Uterus (tissue), 4 donors: ENCODE data around the gene QSOX2. TPM values are rescaled to one million over a fixed set of nuclear protein-coding genes. Genes with fewer than 3 reads are reported as not detected.

ENCODE experiments used
- DNase-seq, 2 donors: peaks; one replicate each; pipeline ENCODE4 v3.0.0-alpha.2; 2019 to 2020
- H3K27ac ChIP-seq, 2 donors: fragments of 200-600 bp; sonication (generic); 1 replicate in 1 of 2; 2 replicates in 1 of 2; pipeline ENCODE4 v1.5.1; 2016 to 2018
- H3K27me3 ChIP-seq, 2 donors: fragments of 200-600 bp; sonication (generic); one replicate each; pipeline ENCODE4 v1.5.1; 2018 to 2019; ENCODE audit warnings: control low read depth in 1 of 2
- H3K36me3 ChIP-seq, 2 donors: fragments of 200-600 bp; sonication (generic); one replicate each; pipeline ENCODE4 v1.5.1; 2019; ENCODE audit warnings: control low read depth in 1 of 2
- H3K4me1 ChIP-seq, 2 donors: fragments of 200-600 bp; sonication (generic); one replicate each; pipeline ENCODE4 v1.5.1; 2018 to 2019; ENCODE audit warnings: control low read depth in 1 of 2
- H3K4me3 ChIP-seq, 2 donors: fragments of 200-600 bp; sonication (generic); 1 replicate in 1 of 2; 2 replicates in 1 of 2; pipeline ENCODE4 v1.5.1; 2018 to 2019; ENCODE audit warnings: mild to moderate bottlenecking in 1 of 2
- H3K9me3 ChIP-seq, 2 donors: fragments of 200-600 bp; sonication (generic); one replicate each; pipeline ENCODE4 v1.5.1; 2019; ENCODE audit warnings: control low read depth in 1 of 2
- POLR2A ChIP-seq, 2 donors: fragments of 450-650 bp; IDR thresholded peaks; one replicate each; pipeline ENCODE4 v1.6.1; 2016; ENCODE audit warnings: antibody characterized with exemption in 2 of 2, mild to moderate bottlenecking in 1 of 2, moderate library complexity in 1 of 2
- intact Hi-C: fragments of 100-400 bp; cut with DNase I; formaldehyde crosslinking; loops from one replicate; pipeline ENCODE4 v1.15.1; 2023; ENCODE audit warnings: low total_unique reads
- total RNA-seq, 4 donors: library from RNA; depleted of rRNA in 3 of 4; stranded (reverse); fragments of >200 nt in 3 of 4; gene quantifications; one replicate each; pipeline versions ENCODE4 v1.1.0 to v1.2.4, GENCODE V29; 2014 to 2023
- TF ChIP-seq, protein P1 (sequence below), 4 experiments: fragments of 200-600 bp in 2 of 4; fragments of 450-650 bp in 2 of 4; sonication (generic) in 2 of 4; IDR thresholded peaks; one replicate each; pipeline ENCODE4 v1.5.1; 2016 to 2019; ENCODE audit warnings: antibody characterized with exemption in 4 of 4, mild to moderate bottlenecking in 2 of 4, moderate library complexity in 1 of 4
- donor health status: DM: yes; HTN: yes; CAD: no.

The QSOX2 gene
- total RNA-seq, 4 donors from 2014 or later, result 5.6 to 13.1 (median 9.2) TPM

DNA sequence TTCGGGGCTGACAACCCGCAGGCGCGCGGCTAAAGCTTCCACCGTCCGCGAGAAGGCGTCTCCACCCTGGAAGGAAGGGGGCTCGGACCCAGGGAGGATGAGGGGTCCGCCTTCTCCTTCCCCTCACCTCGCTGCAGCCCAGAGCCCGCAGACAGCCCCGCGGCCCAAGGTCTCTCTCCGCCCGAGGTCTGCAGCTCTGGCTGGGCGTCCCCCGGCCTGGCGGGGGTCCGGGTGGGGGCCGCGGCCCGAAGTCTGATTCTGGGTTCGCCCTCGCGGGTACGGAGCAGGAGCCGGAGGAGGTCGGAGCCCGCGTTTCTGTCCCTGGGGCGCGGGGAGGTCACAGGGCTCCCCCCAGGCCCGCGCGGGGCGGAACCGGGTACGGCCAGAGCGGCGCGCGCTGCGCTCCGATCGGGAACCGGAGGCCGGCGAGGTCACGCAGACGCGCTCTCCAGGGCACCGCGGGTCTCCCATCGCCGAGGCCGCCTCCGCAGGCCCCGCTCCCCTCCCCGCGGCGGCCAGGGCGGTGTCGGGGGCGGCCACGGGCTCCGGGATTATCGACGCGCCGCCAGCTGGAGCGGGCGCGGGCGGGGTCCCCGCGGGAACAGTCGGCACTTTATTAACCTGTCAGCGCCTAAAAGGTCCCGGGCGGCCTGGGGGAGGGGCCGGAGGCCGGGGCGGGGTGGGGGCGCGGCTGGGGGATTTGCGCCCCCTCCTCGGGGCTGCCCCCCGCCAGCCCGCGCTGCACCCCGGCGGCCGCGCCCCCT lies 52.3 kb downstream of the QSOX2 start:
- intact Hi-C loops, result no loop called here
- H3K27me3 ChIP-seq, result peaks cover 0 to 47% of the 10 kb centered on the region in 2 donors
- TF ChIP-seq, protein P1, sequence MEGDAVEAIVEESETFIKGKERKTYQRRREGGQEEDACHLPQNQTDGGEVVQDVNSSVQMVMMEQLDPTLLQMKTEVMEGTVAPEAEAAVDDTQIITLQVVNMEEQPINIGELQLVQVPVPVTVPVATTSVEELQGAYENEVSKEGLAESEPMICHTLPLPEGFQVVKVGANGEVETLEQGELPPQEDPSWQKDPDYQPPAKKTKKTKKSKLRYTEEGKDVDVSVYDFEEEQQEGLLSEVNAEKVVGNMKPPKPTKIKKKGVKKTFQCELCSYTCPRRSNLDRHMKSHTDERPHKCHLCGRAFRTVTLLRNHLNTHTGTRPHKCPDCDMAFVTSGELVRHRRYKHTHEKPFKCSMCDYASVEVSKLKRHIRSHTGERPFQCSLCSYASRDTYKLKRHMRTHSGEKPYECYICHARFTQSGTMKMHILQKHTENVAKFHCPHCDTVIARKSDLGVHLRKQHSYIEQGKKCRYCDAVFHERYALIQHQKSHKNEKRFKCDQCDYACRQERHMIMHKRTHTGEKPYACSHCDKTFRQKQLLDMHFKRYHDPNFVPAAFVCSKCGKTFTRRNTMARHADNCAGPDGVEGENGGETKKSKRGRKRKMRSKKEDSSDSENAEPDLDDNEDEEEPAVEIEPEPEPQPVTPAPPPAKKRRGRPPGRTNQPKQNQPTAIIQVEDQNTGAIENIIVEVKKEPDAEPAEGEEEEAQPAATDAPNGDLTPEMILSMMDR (IDR thresholded peaks at IDR 0.05), result no peak
- TF ChIP-seq POLR2A (IDR thresholded peaks at IDR 0.05), result no peak
- H3K4me1 ChIP-seq, result peaks cover 0 to 6% of the 10 kb centered on the region in 2 donors
- H3K36me3 ChIP-seq, result no peaks in the 10 kb centered on the region
- no peak overlapping the region for H3K27ac ChIP-seq
- H3K9me3 ChIP-seq, result no peaks in the 10 kb centered on the region
- DNase-seq, result no peak
- no peak overlapping the region for H3K4me3 ChIP-seq

DNA sequence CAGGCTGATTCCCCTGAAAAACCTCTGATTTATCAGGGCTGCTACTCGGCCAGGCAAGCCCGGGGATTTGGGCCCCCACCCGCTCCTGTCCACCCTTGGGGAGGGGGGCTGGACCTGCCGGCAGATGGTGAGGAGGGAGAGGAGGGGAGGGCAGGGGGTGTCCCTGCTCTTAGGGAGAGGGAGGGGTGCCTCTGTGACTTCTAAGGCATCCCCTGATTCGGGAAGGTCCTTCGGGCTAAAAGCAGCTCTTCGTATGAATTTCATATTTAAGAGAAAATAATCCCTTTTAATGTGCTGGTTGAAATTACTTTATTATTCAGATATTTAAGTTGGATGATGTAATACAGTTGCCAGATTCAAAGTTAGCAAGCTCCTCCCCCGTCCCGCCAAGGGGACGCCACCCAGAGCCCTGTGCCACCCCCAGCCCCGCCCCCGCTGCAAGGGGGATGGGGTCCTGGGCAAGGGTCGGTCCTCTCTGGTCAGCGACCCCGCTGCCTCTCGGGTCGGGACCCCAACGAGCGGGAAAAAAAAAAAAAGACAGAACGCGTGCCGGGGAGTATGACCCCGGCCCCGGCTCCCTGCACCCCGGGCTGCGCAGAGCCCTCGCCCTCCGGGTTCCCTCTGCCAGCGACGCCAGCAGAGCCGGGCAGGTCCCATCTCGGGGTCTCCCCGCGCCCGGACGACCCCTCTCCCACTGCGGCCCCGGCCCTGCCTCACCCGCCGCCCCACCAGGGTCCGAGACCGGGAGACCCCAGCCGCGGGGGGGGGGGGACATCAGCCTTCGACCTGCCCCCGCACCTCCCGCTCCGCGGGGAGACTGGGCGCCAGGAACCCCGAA lies 53.1 kb downstream of the QSOX2 start:
- H3K27me3 ChIP-seq, result peaks cover 0 to 39% of the 10 kb centered on the region in 2 donors

DNA sequence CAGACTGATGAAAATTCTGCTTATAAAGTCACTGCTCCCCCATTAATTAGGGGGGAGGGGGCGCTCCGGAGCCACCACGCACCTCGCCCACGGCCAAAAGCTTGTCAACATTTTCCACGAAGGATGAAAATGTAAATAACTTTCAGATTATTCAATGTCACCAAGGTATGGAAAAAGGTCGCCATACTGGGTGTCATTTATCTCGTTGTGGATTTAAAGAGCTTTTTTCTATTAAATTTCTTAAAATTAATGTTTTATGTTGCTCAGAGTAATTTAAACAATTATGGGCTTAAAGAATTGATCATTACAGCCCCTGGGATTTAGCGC lies 53.7 kb downstream of the QSOX2 start:
- H3K27ac ChIP-seq, result no peak overlapping the region
- peaks cover 0 to 34% of the 10 kb centered on the region in 2 donors for H3K27me3 ChIP-seq
- no peak overlapping the region for H3K4me3 ChIP-seq
- intact Hi-C loops, result no loop called here
- TF ChIP-seq, protein P1 (IDR thresholded peaks at IDR 0.05), result no peak
- TF ChIP-seq POLR2A (IDR thresholded peaks at IDR 0.05), result no peak
- H3K4me1 ChIP-seq, result peaks cover 0 to 4% of the 10 kb centered on the region in 2 donors
- H3K36me3 ChIP-seq, result no peaks in the 10 kb centered on the region
- DNase-seq, result no peak
- no peaks in the 10 kb centered on the region for H3K9me3 ChIP-seq

More for the DNA sequence above, 53.1 kb downstream of the QSOX2 start:
- TF ChIP-seq, protein P1 (IDR thresholded peaks at IDR 0.05), result no peak
- TF ChIP-seq POLR2A (IDR thresholded peaks at IDR 0.05), result no peak
- Histone ChIP-seq H3K27ac (no peak overlapping the region), H3K36me3 (no peaks in the 10 kb centered on the region), H3K9me3 (no peaks in the 10 kb centered on the region), H3K4me3 (no peak overlapping the region), H3K4me1 (peaks cover 0 to 4% of the 10 kb centered on the region in 2 donors)
- no peak for DNase-seq
- intact Hi-C loops, result no loop called here

DNA sequence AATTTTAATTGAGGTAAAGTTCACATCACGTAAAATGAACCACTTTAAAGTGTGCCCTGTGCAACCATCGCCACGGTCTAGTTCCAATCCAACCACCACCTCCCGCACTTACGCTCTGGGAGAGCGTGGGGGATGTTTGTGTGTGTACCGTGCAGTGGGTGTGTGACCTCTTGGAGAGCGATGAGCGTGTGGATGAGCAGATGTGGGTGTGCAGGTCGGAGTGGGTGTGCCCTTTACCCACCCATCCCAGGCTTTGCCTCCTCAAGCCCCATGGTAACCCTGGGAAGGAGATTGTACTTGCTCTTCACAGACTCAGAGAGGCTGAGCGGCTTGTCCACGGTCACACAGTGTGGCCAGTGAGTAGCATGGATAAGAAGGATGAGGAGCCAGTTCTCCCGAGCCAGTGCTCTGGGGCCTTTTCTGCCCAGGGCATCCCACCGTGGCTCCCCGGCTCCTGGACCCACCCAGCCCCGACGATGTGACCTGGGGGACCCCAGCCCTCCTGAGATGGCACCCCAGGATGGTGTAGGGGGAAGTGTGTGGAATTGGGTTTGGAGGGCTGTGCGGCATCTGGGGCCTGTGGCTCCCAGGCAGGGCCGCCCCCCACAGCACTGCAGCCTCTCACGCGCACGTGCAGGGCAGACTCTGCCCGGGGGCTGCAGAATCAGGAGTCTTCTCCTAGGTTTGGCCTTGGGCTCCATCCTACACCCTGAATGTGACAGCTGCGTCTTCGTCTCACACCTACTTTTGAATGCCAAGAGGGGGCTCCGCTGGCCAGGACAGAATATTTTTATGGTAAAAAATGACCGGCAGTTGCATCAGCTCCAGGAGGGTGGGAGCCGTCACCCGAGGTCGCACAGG lies 54.3 kb downstream of the QSOX2 start:
- peaks cover 0 to 30% of the 10 kb centered on the region in 2 donors for H3K27me3 ChIP-seq
- intact Hi-C loops, result no loop called here
- H3K27ac ChIP-seq, result no peak overlapping the region
- H3K4me1 ChIP-seq, result peaks cover 0 to 4% of the 10 kb centered on the region in 2 donors
- H3K9me3 ChIP-seq, result no peaks in the 10 kb centered on the region
- no peak for TF ChIP-seq POLR2A (IDR thresholded peaks at IDR 0.05)
- TF ChIP-seq, protein P1 (IDR thresholded peaks at IDR 0.05), result no peak
- DNase-seq, result no peak
- H3K4me3 ChIP-seq, result no peak overlapping the region
- H3K36me3 ChIP-seq, result no peaks in the 10 kb centered on the region
